GM12801 (cell line): Measurements from ENCODE around the gene MDGA2.

Experiments used
- TF ChIP-seq, protein P1 (sequence below): IDR thresholded peaks from one replicate; pipeline ENCODE4 v1.5.1; 2011; ENCODE audit warnings: control low read depth; ENCODE audit not compliant: insufficient read length; ENCODE audit errors: extremely low read depth

Gene MDGA2

GRCh38 chr14:47189911-47190484, 485.4 kb downstream of the MDGA2 start:
- TF ChIP-seq, protein P1, sequence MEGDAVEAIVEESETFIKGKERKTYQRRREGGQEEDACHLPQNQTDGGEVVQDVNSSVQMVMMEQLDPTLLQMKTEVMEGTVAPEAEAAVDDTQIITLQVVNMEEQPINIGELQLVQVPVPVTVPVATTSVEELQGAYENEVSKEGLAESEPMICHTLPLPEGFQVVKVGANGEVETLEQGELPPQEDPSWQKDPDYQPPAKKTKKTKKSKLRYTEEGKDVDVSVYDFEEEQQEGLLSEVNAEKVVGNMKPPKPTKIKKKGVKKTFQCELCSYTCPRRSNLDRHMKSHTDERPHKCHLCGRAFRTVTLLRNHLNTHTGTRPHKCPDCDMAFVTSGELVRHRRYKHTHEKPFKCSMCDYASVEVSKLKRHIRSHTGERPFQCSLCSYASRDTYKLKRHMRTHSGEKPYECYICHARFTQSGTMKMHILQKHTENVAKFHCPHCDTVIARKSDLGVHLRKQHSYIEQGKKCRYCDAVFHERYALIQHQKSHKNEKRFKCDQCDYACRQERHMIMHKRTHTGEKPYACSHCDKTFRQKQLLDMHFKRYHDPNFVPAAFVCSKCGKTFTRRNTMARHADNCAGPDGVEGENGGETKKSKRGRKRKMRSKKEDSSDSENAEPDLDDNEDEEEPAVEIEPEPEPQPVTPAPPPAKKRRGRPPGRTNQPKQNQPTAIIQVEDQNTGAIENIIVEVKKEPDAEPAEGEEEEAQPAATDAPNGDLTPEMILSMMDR = no peak

- TF ChIP-seq, protein P1 = no peak
Measured at GRCh38 chr14:47186486-47186885, 488.9 kb downstream of the MDGA2 start.

DNA sequence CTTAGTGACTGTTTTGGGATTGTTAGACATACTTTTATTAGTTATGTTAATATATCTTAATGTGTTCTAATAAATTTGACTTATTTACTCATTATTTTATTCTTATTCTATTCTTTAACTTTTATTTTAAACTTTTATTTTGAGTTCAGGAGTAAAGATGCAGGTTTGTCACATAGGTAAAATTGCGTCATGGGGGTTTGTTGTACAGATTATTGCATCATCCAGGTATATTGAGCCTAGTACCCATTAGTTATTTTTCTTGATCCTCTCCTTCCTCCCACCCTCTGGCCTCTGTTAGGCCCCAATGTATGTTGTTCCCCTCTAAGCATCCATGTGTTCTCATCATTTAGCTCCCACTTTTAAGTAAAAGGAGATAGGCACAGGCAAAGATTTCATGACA, 495.5 kb downstream of the MDGA2 start:
- TF ChIP-seq, protein P1 = no peak

GRCh38 chr14:47167402-47167801, 508.0 kb downstream of the MDGA2 start:
- TF ChIP-seq, protein P1 = no peak

- TF ChIP-seq, protein P1 = no peak
Measured at GRCh38 chr14:47155395-47155794, 520.0 kb downstream of the MDGA2 start.

GRCh38 chr14:47154276-47154797, 521.1 kb downstream of the MDGA2 start:
- TF ChIP-seq, protein P1 = no peak

DNA sequence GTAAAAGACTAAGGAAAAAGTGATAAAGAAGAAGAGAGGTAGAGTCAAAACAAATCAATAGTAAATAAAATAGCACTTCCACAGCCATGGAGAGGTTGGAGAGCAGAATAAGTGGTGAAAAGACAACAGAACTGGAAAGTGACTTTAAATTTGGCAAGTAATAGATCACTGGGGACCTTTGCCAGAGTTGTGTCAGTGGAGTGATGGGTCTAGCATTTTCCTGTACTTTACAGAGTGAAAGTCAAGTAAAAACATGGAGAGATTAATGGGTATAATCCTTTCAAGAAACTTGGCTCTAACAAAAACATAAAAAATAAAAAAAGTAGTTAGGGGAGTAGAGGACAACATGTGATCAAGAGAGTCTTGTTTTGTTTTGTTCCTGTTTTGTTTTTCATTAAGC, 521.7 kb downstream of the MDGA2 start:
- TF ChIP-seq, protein P1 = no peak
